A549 (cell line): Measurements from ENCODE around the gene ACADM.

Experiments
- CTCF ChIP-seq: fragments of >200 bp; sonication (Bioruptor Twin); formaldehyde crosslinking; IDR thresholded peaks from 3 replicates; pipeline ENCODE4 v1.5.1; 2016
- EP300 ChIP-seq, 2 experiments: fragments of >200 bp; sonication (Bioruptor Twin); formaldehyde crosslinking; IDR thresholded peaks; 2 replicates in 1 of 2; 3 replicates in 1 of 2; pipeline ENCODE4 v1.6.1; 2016 to 2017
- HOXA7 ChIP-seq: fragments of 250-450 bp; sonication (Bioruptor Pico); IDR thresholded peaks from 2 replicates; pipeline ENCODE4 v1.5.0; 2020; ENCODE audit warnings: mild to moderate bottlenecking, moderate library complexity
- MAX ChIP-seq: IDR thresholded peaks from 2 replicates; pipeline ENCODE4 v1.6.1; 2012
- NPAS2 ChIP-seq: fragments of 250-450 bp; sonication (Bioruptor Pico); IDR thresholded peaks from 2 replicates; pipeline ENCODE4 v1.8.0; 2022; ENCODE audit warnings: mild to moderate bottlenecking, moderate library complexity, borderline replicate concordance
- PHF8 ChIP-seq: fragments of 200-600 bp; sonication (generic); IDR thresholded peaks from 2 replicates; pipeline ENCODE4 v1.6.1; 2016; ENCODE audit warnings: low read depth, mild to moderate bottlenecking, antibody characterized with exemption, moderate library complexity, borderline replicate concordance
- POLR2A ChIP-seq: IDR thresholded peaks from 2 replicates; pipeline ENCODE4 v1.6.1; 2012; ENCODE audit warnings: mild to moderate bottlenecking, low read length
- USF2 ChIP-seq: fragments of 450-650 bp; IDR thresholded peaks from 2 replicates; pipeline ENCODE4 v1.6.1; 2014; ENCODE audit warnings: antibody characterized with exemption

- TF ChIP-seq EP300 (IDR thresholded peaks at IDR 0.05) (no peak), CTCF (no peak), USF2 (no peak), POLR2A (no peak), MAX (no peak), NPAS2 (no peak), PHF8 (no peak), HOXA7 (CRISPR knock-in tag) (no peak)
Observed at GRCh38 chr1:75711846-75712245, 12.7 kb upstream of the ACADM start.
